Activated CD8-positive, alpha-beta memory T cell treated with anti-CD3 and anti-CD28 coated beads, Interleukin-2, amount 10 ng/mL, durations not matched to agents 7 days and 5 days (primary cell): ENCODE results near the gene KRTAP9-1. TPM values are rescaled to one million over a fixed set of nuclear protein-coding genes. Genes with fewer than 3 reads are reported as not detected.
"Not testable (repeated sequence)": the region's sequence is repeated elsewhere in the genome, so short reads cannot be mapped to it uniquely, and the experiment has no call there.

Experiments
- ATAC-seq: fragments of 150-1000 bp; cut with Tn5 transposase; one replicate; pipeline ENCODE4 v1.10.0; 2021; ENCODE audit warnings: moderate library complexity
- CTCF ChIA-PET: fragments of 350-600 bp; sonication (Branson Sonifier 250); formaldehyde crosslinking; loops from one replicate; lab custom pipeline; 2021; ENCODE audit warnings: antibody characterized with exemption; lab: Charles Lee
- DNase-seq: peaks from one replicate; pipeline ENCODE4 v3.0.0-alpha.2; 2020
- H3K27ac Mint-ChIP-seq: one replicate; pipeline ENCODE4 v1.8.0; 2021; ENCODE audit warnings: mild to moderate bottlenecking, mixed read lengths
- H3K27me3 Mint-ChIP-seq: one replicate; pipeline ENCODE4 v1.8.0; 2021; ENCODE audit warnings: mixed read lengths
- H3K36me3 Mint-ChIP-seq: one replicate; pipeline ENCODE4 v1.8.0; 2021; ENCODE audit warnings: mild to moderate bottlenecking, mixed read lengths
- H3K4me1 Mint-ChIP-seq: one replicate; pipeline ENCODE4 v1.8.0; 2021; ENCODE audit warnings: mixed read lengths
- H3K4me3 Mint-ChIP-seq: one replicate; pipeline ENCODE4 v1.8.0; 2021; ENCODE audit warnings: mild to moderate bottlenecking, moderate library complexity, mixed read lengths
- H3K9me3 Mint-ChIP-seq: one replicate; pipeline ENCODE4 v1.8.0; 2022; ENCODE audit warnings: low read depth, mixed read lengths
- total RNA-seq, 2 experiments: library from RNA; stranded (reverse); gene quantifications; one replicate each; pipeline ENCODE4 v1.2.3, GENCODE V29; 2021

Gene KRTAP9-1
- total RNA-seq, 2 experiments from 2014 or later = not detected

DNA sequence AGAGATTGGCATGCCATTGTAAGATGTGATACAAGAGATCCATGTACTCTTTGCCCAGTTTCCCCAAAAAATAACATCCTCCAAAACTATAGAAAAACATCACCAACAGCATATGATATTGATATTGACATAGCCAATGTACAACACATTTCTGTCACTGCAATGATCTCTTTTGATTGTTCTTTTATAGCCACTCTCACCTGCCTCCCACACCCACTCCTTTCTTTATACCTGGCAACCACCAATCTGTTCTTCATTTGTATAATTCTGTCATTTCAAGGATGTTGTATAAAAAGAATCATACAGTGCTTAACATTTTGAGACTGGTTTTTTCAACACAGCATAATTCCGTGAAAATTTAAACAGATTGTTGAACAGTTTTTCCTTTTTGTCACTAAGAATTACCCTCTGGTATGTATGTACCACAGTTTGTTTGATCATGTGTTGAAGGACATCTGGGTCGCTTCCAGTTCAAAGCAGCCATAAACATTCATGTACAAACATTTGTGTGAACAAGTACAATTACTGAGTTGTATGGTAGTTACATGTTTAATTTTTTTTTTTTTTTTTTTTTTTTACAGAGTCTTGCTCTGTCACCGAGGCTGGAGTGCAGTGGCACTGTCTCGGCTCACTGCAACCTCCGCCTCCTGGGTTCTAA, 9.9 kb downstream of the KRTAP9-1 start:
- no peak overlapping the region for H3K4me3 Mint-ChIP-seq
- no peaks in the 10 kb centered on the region for H3K4me1 Mint-ChIP-seq
- no peak overlapping the region for H3K27ac Mint-ChIP-seq
- no peaks in the 10 kb centered on the region for H3K36me3 Mint-ChIP-seq
- peaks cover 9% of the 10 kb centered on the region for H3K27me3 Mint-ChIP-seq
- DNase-seq (no peak), ATAC-seq (no peak)
- CTCF ChIA-PET = no interaction called here
- no peaks in the 10 kb centered on the region for H3K9me3 Mint-ChIP-seq

GRCh38 chr17:41211845-41212466, 22.3 kb downstream of the KRTAP9-1 start:
- no peaks in the 10 kb centered on the region for H3K4me1 Mint-ChIP-seq
- H3K9me3 Mint-ChIP-seq = no peaks in the 10 kb centered on the region
- CTCF ChIA-PET = interaction anchor here (0.8 to 1.3 kb wide), 2 partner anchors 9 to 110 kb away, joined by 3 read pairs; no protein-coding TSS in a partner anchor
- DNase-seq = no peak
- H3K4me3 Mint-ChIP-seq = no peak overlapping the region
- peaks cover 36% of the 10 kb centered on the region for H3K27me3 Mint-ChIP-seq
- ATAC-seq = no peak
- H3K36me3 Mint-ChIP-seq = no peaks in the 10 kb centered on the region
- no peak overlapping the region for H3K27ac Mint-ChIP-seq

- CTCF ChIA-PET = interaction anchor here (1.3 kb wide), 1 partner anchor 110 kb away, joined by 3 read pairs; no protein-coding TSS in a partner anchor
- Mint-ChIP-seq H3K27me3 (peaks cover 40% of the 10 kb centered on the region), H3K9me3 (no peaks in the 10 kb centered on the region), H3K36me3 (no peaks in the 10 kb centered on the region), H3K27ac (no peak overlapping the region), H3K4me1 (no peaks in the 10 kb centered on the region), H3K4me3 (no peak overlapping the region)
- DNase-seq (no peak), ATAC-seq (no peak)
These were observed 23.0 kb downstream of the KRTAP9-1 start for GRCh38 chr17:41212524-41213169.

GRCh38 chr17:41215681-41216080, 26.0 kb downstream of the KRTAP9-1 start:
- Mint-ChIP-seq H3K4me3 (no peak overlapping the region), H3K9me3 (no peaks in the 10 kb centered on the region), H3K36me3 (no peaks in the 10 kb centered on the region), H3K27ac (no peak overlapping the region), H3K27me3 (peaks cover 24% of the 10 kb centered on the region), H3K4me1 (no peaks in the 10 kb centered on the region)
- ATAC-seq (no peak), DNase-seq (no peak)
- CTCF ChIA-PET = no interaction called here

GRCh38 chr17:41223821-41224220, 34.1 kb downstream of the KRTAP9-1 start:
- no peak for DNase-seq
- Mint-ChIP-seq H3K4me3 (no peak overlapping the region), H3K36me3 (no peaks in the 10 kb centered on the region), H3K27me3 (peaks cover 25% of the 10 kb centered on the region), H3K27ac (no peak overlapping the region), H3K9me3 (no peaks in the 10 kb centered on the region), H3K4me1 (no peaks in the 10 kb centered on the region)
- ATAC-seq = no peak
- CTCF ChIA-PET = no interaction called here

GRCh38 chr17:41226051-41226450, 36.4 kb downstream of the KRTAP9-1 start:
- no peak for DNase-seq
- CTCF ChIA-PET = no interaction called here
- no peaks in the 10 kb centered on the region for H3K9me3 Mint-ChIP-seq

GRCh38 chr17:41226598-41227095, 37.0 kb downstream of the KRTAP9-1 start, which contains the start of gene KRTAP9-2:
Gene KRTAP9-2, plus strand, starts transcription at chr17:41226648. Its CDS starts 7 bp downstream, at chr17:41226655.
- CTCF ChIA-PET, H3K4me1 Mint-ChIP-seq, DNase-seq, H3K4me3 Mint-ChIP-seq, H3K27ac Mint-ChIP-seq, ATAC-seq, H3K9me3 Mint-ChIP-seq, H3K36me3 Mint-ChIP-seq: not testable (repeated sequence)
- peaks cover 20% of the 10 kb centered on the region for H3K27me3 Mint-ChIP-seq

More at GRCh38 chr17:41226051-41226450, 36.4 kb downstream of the KRTAP9-1 start:
- H3K27ac Mint-ChIP-seq = no peak overlapping the region
- no peak overlapping the region for H3K4me3 Mint-ChIP-seq
- ATAC-seq = no peak
- no peaks in the 10 kb centered on the region for H3K4me1 Mint-ChIP-seq
- H3K27me3 Mint-ChIP-seq = peaks cover 20% of the 10 kb centered on the region
- H3K36me3 Mint-ChIP-seq = no peaks in the 10 kb centered on the region

GRCh38 chr17:41230094-41230493, 40.4 kb downstream of the KRTAP9-1 start:
- ATAC-seq (no peak), DNase-seq (no peak)
- no peaks in the 10 kb centered on the region for H3K9me3 Mint-ChIP-seq
- peaks cover 29% of the 10 kb centered on the region for H3K27me3 Mint-ChIP-seq
- H3K4me1 Mint-ChIP-seq = no peaks in the 10 kb centered on the region
- H3K4me3 Mint-ChIP-seq = no peak overlapping the region
- no peak overlapping the region for H3K27ac Mint-ChIP-seq
- H3K36me3 Mint-ChIP-seq = no peaks in the 10 kb centered on the region
- CTCF ChIA-PET = no interaction called here

GRCh38 chr17:41231731-41232130, 42.0 kb downstream of the KRTAP9-1 start:
- peaks cover 34% of the 10 kb centered on the region for H3K27me3 Mint-ChIP-seq
- CTCF ChIA-PET = no interaction called here
- no peak overlapping the region for H3K27ac Mint-ChIP-seq
- no peaks in the 10 kb centered on the region for H3K4me1 Mint-ChIP-seq
- ATAC-seq (no peak), DNase-seq (no peak)
- no peaks in the 10 kb centered on the region for H3K9me3 Mint-ChIP-seq
- H3K36me3 Mint-ChIP-seq = no peaks in the 10 kb centered on the region
- H3K4me3 Mint-ChIP-seq = no peak overlapping the region

- H3K36me3 Mint-ChIP-seq, DNase-seq, H3K27ac Mint-ChIP-seq, ATAC-seq, H3K4me3 Mint-ChIP-seq, H3K9me3 Mint-ChIP-seq, H3K4me1 Mint-ChIP-seq, CTCF ChIA-PET: not testable (repeated sequence)
- H3K27me3 Mint-ChIP-seq = peaks cover 34% of the 10 kb centered on the region
These were observed 42.9 kb downstream of the KRTAP9-1 start, which contains the start of gene KRTAP9-3 for GRCh38 chr17:41232399-41233105. Gene KRTAP9-3, plus strand, starts transcription at chr17:41232449. Its CDS starts 53 bp downstream, at chr17:41232502.

DNA sequence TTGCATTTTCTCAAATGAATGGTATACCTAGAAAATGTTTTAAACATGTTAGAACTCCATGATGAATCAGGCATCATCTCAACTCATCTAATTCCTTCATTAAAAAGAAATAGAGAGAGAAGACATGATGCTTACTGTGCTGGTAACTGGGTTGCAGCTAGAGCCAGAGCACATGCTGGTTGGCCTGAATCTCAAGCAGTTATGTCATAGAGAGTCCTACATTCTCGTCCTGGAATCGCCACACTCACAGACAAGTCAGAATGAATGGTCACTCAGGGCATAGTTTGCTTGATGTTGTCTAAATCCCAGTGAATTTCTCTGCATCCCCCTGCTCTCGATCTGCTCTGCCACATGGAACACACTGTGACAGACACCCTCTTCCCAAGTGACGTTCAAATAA, 47.4 kb downstream of the KRTAP9-1 start:
- H3K27me3 Mint-ChIP-seq = peaks cover 42% of the 10 kb centered on the region
- H3K4me1 Mint-ChIP-seq, H3K27ac Mint-ChIP-seq, H3K36me3 Mint-ChIP-seq, CTCF ChIA-PET, DNase-seq, H3K4me3 Mint-ChIP-seq, H3K9me3 Mint-ChIP-seq, ATAC-seq: not testable (repeated sequence)

GRCh38 chr17:41237949-41238437, 48.3 kb downstream of the KRTAP9-1 start, which contains the start of gene KRTAP9-8:
Gene KRTAP9-8, plus strand, starts transcription at chr17:41237999. Its CDS starts 53 bp downstream, at chr17:41238052.
- DNase-seq, H3K36me3 Mint-ChIP-seq, CTCF ChIA-PET, ATAC-seq, H3K4me3 Mint-ChIP-seq, H3K4me1 Mint-ChIP-seq, H3K9me3 Mint-ChIP-seq, H3K27ac Mint-ChIP-seq: not testable (repeated sequence)
- H3K27me3 Mint-ChIP-seq = peaks cover 41% of the 10 kb centered on the region
